ENCODE results near the gene NTRK1.

DNA sequence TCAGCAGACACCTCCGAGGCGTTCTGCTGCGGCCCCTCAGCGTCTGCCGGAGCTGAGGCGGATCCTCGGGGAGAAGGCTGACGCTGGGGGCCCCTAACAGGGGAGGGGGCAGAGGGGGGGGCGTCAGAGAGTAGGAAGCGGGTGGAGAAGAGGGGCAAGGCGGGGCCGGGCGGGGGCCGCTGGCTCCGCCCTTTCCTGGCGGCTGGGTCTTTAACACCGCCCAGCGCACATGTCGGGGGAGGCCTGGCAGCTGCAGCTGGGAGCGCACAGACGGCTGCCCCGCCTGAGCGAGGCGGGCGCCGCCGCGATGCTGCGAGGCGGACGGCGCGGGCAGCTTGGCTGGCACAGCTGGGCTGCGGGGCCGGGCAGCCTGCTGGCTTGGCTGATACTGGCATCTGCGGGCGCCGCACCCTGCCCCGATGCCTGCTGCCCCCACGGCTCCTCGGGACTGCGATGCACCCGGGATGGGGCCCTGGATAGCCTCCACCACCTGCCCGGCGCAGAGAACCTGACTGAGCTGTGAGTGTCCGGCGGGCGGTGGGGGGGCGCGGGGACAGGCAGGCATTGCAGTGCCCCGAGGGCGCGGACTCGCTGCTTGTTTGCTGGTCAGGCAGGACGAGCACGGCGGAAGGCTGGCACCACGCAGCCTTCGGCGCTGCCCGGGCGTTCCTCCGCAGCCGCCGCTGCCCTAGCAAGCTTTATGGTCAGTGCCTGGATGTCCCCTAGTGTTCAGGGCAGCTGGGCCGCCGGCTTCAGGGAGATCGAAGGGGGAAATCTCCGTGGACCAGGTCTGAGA is at the start of gene NTRK1:
- TF ChIP-seq EZH2phosphoT487 (IDR thresholded peaks at IDR 0.05; ENCODE audit: borderline replicate concordance, low read depth): no peak
- TF ChIP-seq, protein P1, sequence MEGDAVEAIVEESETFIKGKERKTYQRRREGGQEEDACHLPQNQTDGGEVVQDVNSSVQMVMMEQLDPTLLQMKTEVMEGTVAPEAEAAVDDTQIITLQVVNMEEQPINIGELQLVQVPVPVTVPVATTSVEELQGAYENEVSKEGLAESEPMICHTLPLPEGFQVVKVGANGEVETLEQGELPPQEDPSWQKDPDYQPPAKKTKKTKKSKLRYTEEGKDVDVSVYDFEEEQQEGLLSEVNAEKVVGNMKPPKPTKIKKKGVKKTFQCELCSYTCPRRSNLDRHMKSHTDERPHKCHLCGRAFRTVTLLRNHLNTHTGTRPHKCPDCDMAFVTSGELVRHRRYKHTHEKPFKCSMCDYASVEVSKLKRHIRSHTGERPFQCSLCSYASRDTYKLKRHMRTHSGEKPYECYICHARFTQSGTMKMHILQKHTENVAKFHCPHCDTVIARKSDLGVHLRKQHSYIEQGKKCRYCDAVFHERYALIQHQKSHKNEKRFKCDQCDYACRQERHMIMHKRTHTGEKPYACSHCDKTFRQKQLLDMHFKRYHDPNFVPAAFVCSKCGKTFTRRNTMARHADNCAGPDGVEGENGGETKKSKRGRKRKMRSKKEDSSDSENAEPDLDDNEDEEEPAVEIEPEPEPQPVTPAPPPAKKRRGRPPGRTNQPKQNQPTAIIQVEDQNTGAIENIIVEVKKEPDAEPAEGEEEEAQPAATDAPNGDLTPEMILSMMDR (IDR thresholded peaks at IDR 0.05): no peak
